Trophoblast cell (in vitro differentiated cells and primary cell): Measurements from ENCODE around the gene LCN10.

Experiments used
- DNase-seq, 2 donors: peaks; one replicate each; pipeline ENCODE4 v3.0.0-alpha.2; 2016
- H2AFZ ChIP-seq: 2 replicates; pipeline ENCODE4 v1.6.1; 2013; ENCODE audit warnings: low read length, moderate library complexity, mild to moderate bottlenecking; ENCODE audit not compliant: insufficient read depth, poor library complexity
- H2AK5ac ChIP-seq: 2 replicates; pipeline ENCODE4 v1.6.1; 2013; ENCODE audit warnings: mild to moderate bottlenecking, low read length
- H2BK120ac ChIP-seq: 2 replicates; pipeline ENCODE4 v1.6.1; 2013; ENCODE audit warnings: low read length, mild to moderate bottlenecking, moderate library complexity; ENCODE audit not compliant: insufficient read depth, poor library complexity
- H2BK12ac ChIP-seq: 2 replicates; pipeline ENCODE4 v1.6.1; 2013; ENCODE audit warnings: mild to moderate bottlenecking, low read length, moderate library complexity
- H2BK5ac ChIP-seq: 2 replicates; pipeline ENCODE4 v1.6.1; 2013; ENCODE audit warnings: low read length, low read depth, moderate library complexity, mild to moderate bottlenecking; ENCODE audit not compliant: poor library complexity
- H3K14ac ChIP-seq: 2 replicates; pipeline ENCODE4 v1.6.1; 2013; ENCODE audit warnings: mild to moderate bottlenecking, low read length
- H3K18ac ChIP-seq: 2 replicates; pipeline ENCODE4 v1.6.1; 2013; ENCODE audit warnings: mild to moderate bottlenecking, low read length
- H3K23ac ChIP-seq: 2 replicates; pipeline ENCODE4 v1.6.1; 2013; ENCODE audit warnings: low read length
- H3K27ac ChIP-seq: 2 replicates; pipeline ENCODE4 v1.5.1; 2013; ENCODE audit warnings: low read depth, mild to moderate bottlenecking, inconsistent platforms, low read length, moderate library complexity
- H3K27me3 ChIP-seq: 2 replicates; pipeline ENCODE4 v1.6.1; 2013; ENCODE audit warnings: inconsistent platforms, mild to moderate bottlenecking, low read length, moderate library complexity; ENCODE audit not compliant: insufficient read depth
- H3K36me3 ChIP-seq, 2 experiments: 1 replicate in 1 of 2; 2 replicates in 1 of 2; pipeline ENCODE4 v1.6.1; 2013; ENCODE audit warnings: low read length in 2 of 2, mild to moderate bottlenecking in 2 of 2, moderate library complexity in 1 of 2; ENCODE audit not compliant: insufficient read depth in 2 of 2, control insufficient read depth in 1 of 2
- H3K4ac ChIP-seq: 2 replicates; pipeline ENCODE4 v1.6.1; 2013; ENCODE audit warnings: low read depth, mild to moderate bottlenecking, low read length, moderate library complexity
- H3K4me1 ChIP-seq, 2 experiments: 1 replicate in 1 of 2; 2 replicates in 1 of 2; pipeline ENCODE4 v1.6.1; 2013; ENCODE audit warnings: low read length in 2 of 2, mild to moderate bottlenecking in 2 of 2, moderate library complexity in 1 of 2; ENCODE audit not compliant: insufficient read depth in 2 of 2, control insufficient read depth in 1 of 2
- H3K4me2 ChIP-seq: 2 replicates; pipeline ENCODE4 v1.6.1; 2013; ENCODE audit warnings: inconsistent platforms, mild to moderate bottlenecking, low read length, moderate library complexity
- H3K4me3 ChIP-seq: 2 replicates; pipeline ENCODE4 v1.5.1; 2013; ENCODE audit warnings: mild to moderate bottlenecking, low read depth, low read length, inconsistent platforms
- H3K79me1 ChIP-seq: one replicate; pipeline ENCODE4 v1.6.1; 2013; ENCODE audit warnings: low read length
- H3K79me2 ChIP-seq: 2 replicates; pipeline ENCODE4 v1.6.1; 2013; ENCODE audit warnings: low read length, mild to moderate bottlenecking; ENCODE audit not compliant: control insufficient read depth, insufficient read depth, poor library complexity
- H3K9ac ChIP-seq: 2 replicates; pipeline ENCODE4 v1.6.1; 2013; ENCODE audit warnings: mild to moderate bottlenecking, low read length
- H3K9me3 ChIP-seq: 2 replicates; pipeline ENCODE4 v1.6.1; 2013; ENCODE audit warnings: low read depth, mild to moderate bottlenecking, control low read depth, inconsistent platforms, low read length; ENCODE audit not compliant: insufficient read depth
- H4K12ac ChIP-seq: 2 replicates; pipeline ENCODE4 v1.6.1; 2013; ENCODE audit warnings: low read depth, mild to moderate bottlenecking, low read length, moderate library complexity
- H4K8ac ChIP-seq: 2 replicates; pipeline ENCODE4 v1.6.1; 2013; ENCODE audit warnings: low read depth, mild to moderate bottlenecking, low read length, moderate library complexity
- H4K91ac ChIP-seq: one replicate; pipeline ENCODE4 v1.6.1; 2013; ENCODE audit warnings: low read depth, mild to moderate bottlenecking, low read length, moderate library complexity
- WGBS: extraction: QIAGEN DNeasy Blood & Tissue Kit; methylation state at CpG from one replicate; pipeline ENCODE4 v1.1.7; 2013; ENCODE audit warnings: missing lambda C conversion rate; ENCODE audit not compliant: insufficient read length, insufficient coverage; ENCODE audit errors: extremely low coverage; 5-methylcytosine and 5-hydroxymethylcytosine counted together

The LCN10 gene

GRCh38 chr9:136757751-136758140 is 15.0 kb upstream of the LCN10 start:
- Histone ChIP-seq H3K27me3 (no peaks in the 10 kb centered on the region), H4K91ac (no peak overlapping the region), H3K79me1 (peaks cover 4% of the 10 kb centered on the region), H3K4ac (no peak overlapping the region), H3K18ac (no peak overlapping the region), H3K4me3 (no peak overlapping the region), H3K4me1 (peaks cover 4 to 8% of the 10 kb centered on the region in 2 experiments), H2BK120ac (no peak overlapping the region), H3K9ac (no peak overlapping the region), H3K14ac (no peak overlapping the region), H2AK5ac (no peak overlapping the region), H2AFZ (no peak overlapping the region), H2BK5ac (no peak overlapping the region), H3K23ac (no peak overlapping the region), H3K27ac (no peak overlapping the region), H3K9me3 (peaks cover 11% of the 10 kb centered on the region), H3K4me2 (no peak overlapping the region), H3K79me2 (no peaks in the 10 kb centered on the region), H4K8ac (no peak overlapping the region), H4K12ac (no peak overlapping the region), H2BK12ac (no peak overlapping the region), H3K36me3 (no peaks in the 10 kb centered on the region)
- DNase-seq, result no peak
- WGBS, result no CpG with 5 or more reads among the region's 20 CpGs

GRCh38 chr9:136757328-136757727 is 14.6 kb upstream of the LCN10 start:
- no peak overlapping the region for H4K91ac ChIP-seq
- H3K79me1 ChIP-seq, result peaks cover 2% of the 10 kb centered on the region
- H3K4me2 ChIP-seq, result no peak overlapping the region
- H3K36me3 ChIP-seq, result no peaks in the 10 kb centered on the region
- H3K4ac ChIP-seq, result no peak overlapping the region
- H3K23ac ChIP-seq, result no peak overlapping the region
- no peak overlapping the region for H3K14ac ChIP-seq
- no peak overlapping the region for H2AFZ ChIP-seq
- H2BK12ac ChIP-seq, result no peak overlapping the region
- H3K79me2 ChIP-seq, result no peaks in the 10 kb centered on the region
- WGBS, result no CpG with 5 or more reads among the region's 20 CpGs
- DNase-seq, result no peak
- H3K9ac ChIP-seq, result no peak overlapping the region
- no peak overlapping the region for H3K27ac ChIP-seq
- H4K12ac ChIP-seq, result no peak overlapping the region
- no peak overlapping the region for H3K18ac ChIP-seq
- H3K9me3 ChIP-seq, result peaks cover 11% of the 10 kb centered on the region
- no peaks in the 10 kb centered on the region for H3K27me3 ChIP-seq
- H2AK5ac ChIP-seq, result no peak overlapping the region
- H3K4me3 ChIP-seq, result no peak overlapping the region
- H3K4me1 ChIP-seq, result peaks cover 3 to 6% of the 10 kb centered on the region in 2 experiments
- H2BK5ac ChIP-seq, result no peak overlapping the region
- no peak overlapping the region for H4K8ac ChIP-seq
- no peak overlapping the region for H2BK120ac ChIP-seq

GRCh38 chr9:136756836-136757235 is 14.1 kb upstream of the LCN10 start:
- Histone ChIP-seq H2BK120ac (no peak overlapping the region), H4K12ac (no peak overlapping the region), H2BK5ac (no peak overlapping the region), H4K91ac (no peak overlapping the region), H3K4me1 (peaks cover 0 to 4% of the 10 kb centered on the region in 2 experiments), H3K9ac (no peak overlapping the region), H3K4ac (no peak overlapping the region), H3K9me3 (peaks cover 11% of the 10 kb centered on the region), H3K27ac (no peak overlapping the region), H3K14ac (no peak overlapping the region), H2AFZ (no peak overlapping the region), H2AK5ac (no peak overlapping the region), H3K27me3 (no peaks in the 10 kb centered on the region), H3K79me1 (no peaks in the 10 kb centered on the region), H3K79me2 (no peaks in the 10 kb centered on the region), H3K4me2 (no peak overlapping the region), H3K36me3 (no peaks in the 10 kb centered on the region), H3K23ac (no peak overlapping the region), H3K4me3 (no peak overlapping the region), H2BK12ac (no peak overlapping the region), H3K18ac (no peak overlapping the region), H4K8ac (no peak overlapping the region)
- no CpG with 5 or more reads among the region's 18 CpGs for WGBS
- DNase-seq, result no peak

GRCh38 chr9:136756134-136756438 is 13.3 kb upstream of the LCN10 start:
- no peaks in the 10 kb centered on the region for H3K79me2 ChIP-seq
- no peak overlapping the region for H2AK5ac ChIP-seq
- H3K27me3 ChIP-seq, result no peaks in the 10 kb centered on the region
- no peaks in the 10 kb centered on the region for H3K79me1 ChIP-seq
- H4K8ac ChIP-seq, result no peak overlapping the region
- H3K18ac ChIP-seq, result no peak overlapping the region
- H3K4me3 ChIP-seq, result peak overlapping the region; percentile 50
- no peak overlapping the region for H3K27ac ChIP-seq
- no peak overlapping the region for H2AFZ ChIP-seq
- no peak for DNase-seq
- no peak overlapping the region for H3K4me2 ChIP-seq
- no peaks in the 10 kb centered on the region for H3K36me3 ChIP-seq
- H2BK5ac ChIP-seq, result no peak overlapping the region
- no peak overlapping the region for H3K9ac ChIP-seq
- H4K12ac ChIP-seq, result no peak overlapping the region
- no peak overlapping the region for H3K4ac ChIP-seq
- no peak overlapping the region for H2BK12ac ChIP-seq
- no peaks in the 10 kb centered on the region for H3K4me1 ChIP-seq
- H3K9me3 ChIP-seq, result peaks cover 11% of the 10 kb centered on the region
- H3K23ac ChIP-seq, result no peak overlapping the region
- no CpG with 5 or more reads among the region's 4 CpGs for WGBS
- no peak overlapping the region for H2BK120ac ChIP-seq
- no peak overlapping the region for H4K91ac ChIP-seq
- no peak overlapping the region for H3K14ac ChIP-seq
